Ascending aorta (tissue), 2 donors: ENCODE data around the gene ENGASE. TPM values are rescaled to one million over a fixed set of nuclear protein-coding genes. Genes with fewer than 3 reads are reported as not detected.

Experiments
- DNase-seq, 2 donors: peaks; one replicate each; pipeline ENCODE4 v3.0.0-alpha.2; 2019; ENCODE audit warnings: low spot score in 2 of 2
- H3K27ac ChIP-seq, 2 donors: fragments of 200-600 bp; sonication (generic); one replicate each; pipeline ENCODE4 v1.5.1; 2016 to 2017; ENCODE audit warnings: mild to moderate bottlenecking in 1 of 2
- H3K27me3 ChIP-seq: fragments of 200-600 bp; sonication (generic); one replicate; pipeline ENCODE4 v1.5.1; 2017
- H3K36me3 ChIP-seq, 2 donors: fragments of 200-600 bp; sonication (generic); one replicate each; pipeline ENCODE4 v1.5.1; 2016
- H3K4me1 ChIP-seq, 2 donors: fragments of 200-600 bp; sonication (generic); one replicate each; pipeline ENCODE4 v1.5.1; 2016 to 2017; ENCODE audit warnings: mild to moderate bottlenecking in 1 of 2
- H3K4me3 ChIP-seq, 2 donors: fragments of 200-600 bp; sonication (generic); one replicate each; pipeline ENCODE4 v1.5.1; 2016 to 2017; ENCODE audit warnings: mild to moderate bottlenecking in 1 of 2
- H3K9me3 ChIP-seq, 2 donors: fragments of 200-600 bp; sonication (generic); one replicate each; pipeline ENCODE4 v1.5.1; 2016
- CTCF ChIP-seq, 3 experiments: fragments of 200-600 bp in 2 of 3; fragments of 450-650 bp in 1 of 3; sonication (generic) in 2 of 3; IDR thresholded peaks; one replicate each; pipeline ENCODE4 v1.5.1; 2016 to 2019; ENCODE audit warnings: antibody characterized with exemption in 3 of 3, mild to moderate bottlenecking in 1 of 3, moderate library complexity in 1 of 3
- intact Hi-C: fragments of 100-400 bp; cut with DNase I; formaldehyde crosslinking; loops from one replicate; pipeline ENCODE4 v1.15.1; 2023
- total RNA-seq: library from RNA; depleted of rRNA; stranded (reverse); fragments of >200 nt; gene quantifications from one replicate; pipeline ENCODE4 v1.1.0, GENCODE V29; 2016

Gene ENGASE
- total RNA-seq, 1 donor from 2014 or later: 13.2 TPM

- no peak for DNase-seq
- H3K4me1 ChIP-seq: peaks cover 7 to 8% of the 10 kb centered on the region in 2 donors
- intact Hi-C loops: no loop called here
- no peaks in the 10 kb centered on the region for H3K36me3 ChIP-seq
- TF ChIP-seq CTCF (IDR thresholded peaks at IDR 0.05): no peak
- no peaks in the 10 kb centered on the region for H3K9me3 ChIP-seq
- no peak overlapping the region for H3K27ac ChIP-seq
- H3K27me3 ChIP-seq: no peaks in the 10 kb centered on the region
- H3K4me3 ChIP-seq: no peak overlapping the region
Observed at GRCh38 chr17:79113699-79114457, 39.3 kb downstream of the ENGASE start.

- Histone ChIP-seq H3K4me3 (peak overlapping the region in 1 of 2 donors; percentile 33), H3K27ac (no peak overlapping the region), H3K9me3 (no peaks in the 10 kb centered on the region), H3K27me3 (no peaks in the 10 kb centered on the region), H3K36me3 (no peaks in the 10 kb centered on the region), H3K4me1 (peaks cover 7 to 8% of the 10 kb centered on the region in 2 donors)
- intact Hi-C loops: no loop called here
- no peak for DNase-seq
- TF ChIP-seq CTCF (IDR thresholded peaks at IDR 0.05): no peak
Observed at GRCh38 chr17:79114458-79115301, 40.1 kb downstream of the ENGASE start.

GRCh38 chr17:79115487-79115886 is 40.9 kb downstream of the ENGASE start:
- H3K9me3 ChIP-seq: no peaks in the 10 kb centered on the region
- intact Hi-C loops: no loop called here
- no peaks in the 10 kb centered on the region for H3K27me3 ChIP-seq
- no peak for DNase-seq
- H3K36me3 ChIP-seq: no peaks in the 10 kb centered on the region
- no peak for TF ChIP-seq CTCF (IDR thresholded peaks at IDR 0.05)
- H3K27ac ChIP-seq: no peak overlapping the region
- H3K4me1 ChIP-seq: peaks cover 7 to 8% of the 10 kb centered on the region in 2 donors
- H3K4me3 ChIP-seq: no peak overlapping the region

GRCh38 chr17:79116575-79117368 is 42.1 kb downstream of the ENGASE start:
- no peaks in the 10 kb centered on the region for H3K36me3 ChIP-seq
- TF ChIP-seq CTCF (IDR thresholded peaks at IDR 0.05): no peak
- H3K27me3 ChIP-seq: no peaks in the 10 kb centered on the region
- H3K27ac ChIP-seq: no peak overlapping the region
- no peaks in the 10 kb centered on the region for H3K9me3 ChIP-seq
- DNase-seq: no peak
- H3K4me3 ChIP-seq: no peak overlapping the region
- H3K4me1 ChIP-seq: peaks cover 7 to 8% of the 10 kb centered on the region in 2 donors
- intact Hi-C loops: no loop called here

- Histone ChIP-seq H3K4me3 (no peak overlapping the region), H3K27me3 (no peaks in the 10 kb centered on the region), H3K27ac (no peak overlapping the region), H3K9me3 (no peaks in the 10 kb centered on the region), H3K36me3 (no peaks in the 10 kb centered on the region), H3K4me1 (peaks cover 7 to 8% of the 10 kb centered on the region in 2 donors)
- intact Hi-C loops: no loop called here
- no peak for TF ChIP-seq CTCF (IDR thresholded peaks at IDR 0.05)
- no peak for DNase-seq
Observed at GRCh38 chr17:79117905-79118487, 43.4 kb downstream of the ENGASE start.
